GM12878 (cell line): ENCODE results near the gene NANOS1. TPM values are rescaled to one million over a fixed set of nuclear protein-coding genes. Genes with fewer than 3 reads are reported as not detected.

Experiments used
- CEBPB ChIP-seq, 2 experiments: fragments of 150-350 bp in 1 of 2; IDR thresholded peaks; 2 replicates each; pipeline ENCODE4 v1.6.1; 2012 to 2014; ENCODE audit warnings: low read depth in 2 of 2, low read length in 2 of 2, borderline replicate concordance in 1 of 2, inconsistent platforms in 1 of 2
- ESRRA ChIP-seq: IDR thresholded peaks from 2 replicates; pipeline ENCODE4 v1.6.1; 2012; ENCODE audit warnings: mild to moderate bottlenecking, low read length, improper control_type of control experiment
- EZH2 ChIP-seq: IDR thresholded peaks from 2 replicates; pipeline ENCODE4 v1.6.1; 2012; ENCODE audit warnings: low read depth, mild to moderate bottlenecking, control low read depth, inconsistent platforms, low read length, borderline replicate concordance; ENCODE audit not compliant: control insufficient read depth
- HDAC6 ChIP-seq: fragments of 200-600 bp; sonication (generic); IDR thresholded peaks from one replicate; pipeline ENCODE4 v1.8.0; 2017; ENCODE audit warnings: antibody characterized with exemption; ENCODE audit not compliant: unreplicated experiment
- HDGF ChIP-seq: fragments of 450-650 bp; IDR thresholded peaks from 2 replicates; pipeline ENCODE4 v1.6.1; 2016; ENCODE audit warnings: antibody characterized with exemption
- IKZF1 ChIP-seq: fragments of 450-650 bp; conservative IDR thresholded peaks from 2 replicates; pipeline ENCODE4 v1.6.1; 2017; ENCODE audit warnings: antibody characterized with exemption, mild to moderate bottlenecking
- IKZF2 ChIP-seq, 2 experiments: fragments of 450-650 bp; IDR thresholded peaks; 2 replicates each; pipeline ENCODE4 v1.6.1; 2017; ENCODE audit warnings: mild to moderate bottlenecking in 2 of 2, moderate library complexity in 2 of 2
- MEF2A ChIP-seq: IDR thresholded peaks from 2 replicates; pipeline ENCODE4 v1.6.1; 2011; ENCODE audit warnings: low read depth, mild to moderate bottlenecking, low read length, moderate library complexity; ENCODE audit not compliant: insufficient read depth
- SREBF1 ChIP-seq: IDR thresholded peaks from 2 replicates; pipeline ENCODE4 v1.6.1; 2012; ENCODE audit warnings: mild to moderate bottlenecking, low read length
- SUZ12 ChIP-seq: fragments of 200-600 bp; sonication (generic); IDR thresholded peaks from one replicate; pipeline ENCODE4 v1.6.1; 2018; ENCODE audit warnings: antibody characterized with exemption, mild to moderate bottlenecking; ENCODE audit not compliant: unreplicated experiment
- WRNIP1 ChIP-seq: IDR thresholded peaks from 2 replicates; pipeline ENCODE4 v1.6.1; 2011; ENCODE audit warnings: low read depth, low read length, improper control_type of control experiment, borderline replicate concordance
- ZNF24 ChIP-seq: fragments of 450-650 bp; IDR thresholded peaks from 2 replicates; pipeline ENCODE4 v1.6.1; 2017; ENCODE audit warnings: antibody characterized with exemption, mild to moderate bottlenecking
- ZSCAN29 ChIP-seq: fragments of 450-650 bp; IDR thresholded peaks from 2 replicates; pipeline ENCODE4 v1.6.1; 2017; ENCODE audit warnings: mild to moderate bottlenecking, moderate library complexity
- ZZZ3 ChIP-seq: IDR thresholded peaks from 2 replicates; pipeline ENCODE4 v1.6.1; 2011; ENCODE audit warnings: low read depth; ENCODE audit not compliant: control insufficient read depth, insufficient read length
- polyA plus RNA-seq, 11 experiments: library from polyadenylated mRNA; depleted of rRNA in 4 of 11; unstranded in 6 of 11; stranded (reverse) in 5 of 11; fragments of >200 nt; fragmentation: Nextera tagmentation in 4 of 11; fragmentation: Illumina TruSeq in 1 of 11; extraction: Ambion mirVana in 4 of 11; extraction: Trizol in 1 of 11; gene quantifications; 1 replicate in 1 of 11; 2 replicates in 10 of 11; pipeline versions ENCODE4 v1.2.1 to v1.2.3, GENCODE V29; 2011 to 2016; ENCODE audit warnings: inconsistent platforms in 2 of 11, missing spikeins in 2 of 11, low read depth in 1 of 11
- total RNA-seq, 4 experiments: library from RNA; depleted of rRNA in 3 of 4; stranded (reverse); fragments of >200 nt in 3 of 4; fragmentation: Illumina TruSeq in 1 of 4; extraction: Trizol in 1 of 4; gene quantifications; 2 replicates each; pipeline versions ENCODE4 v1.2.1 to v1.2.3, GENCODE V29; 2013 to 2021
- TF ChIP-seq, protein P1 (sequence below): fragments of 150-350 bp; IDR thresholded peaks from 2 replicates; pipeline ENCODE4 v1.6.1; 2014; ENCODE audit warnings: mild to moderate bottlenecking, low read depth, low read length
- TF ChIP-seq, protein P2 (sequence below): fragments of 450-650 bp; IDR thresholded peaks from 2 replicates; pipeline ENCODE4 v1.6.1; 2016; ENCODE audit warnings: mild to moderate bottlenecking
- TF ChIP-seq, protein P3 (sequence below): fragments of 450-650 bp; formaldehyde crosslinking; IDR thresholded peaks from 2 replicates; pipeline ENCODE4 v1.4.0; 2020; ENCODE audit warnings: mild to moderate bottlenecking, moderate library complexity
- TF ChIP-seq, protein P4 (sequence below): fragments of 450-650 bp; IDR thresholded peaks from 2 replicates; pipeline ENCODE4 v1.6.1; 2017; ENCODE audit warnings: borderline replicate concordance
- TF ChIP-seq, protein P5 (sequence below): fragments of 150-350 bp; IDR thresholded peaks from 2 replicates; pipeline ENCODE4 v1.6.1; 2016; ENCODE audit warnings: low read depth, low read length

The NANOS1 gene
- total and polyA plus RNA-seq, 10 of the 15 experiments (the other 5 are each of a cell fraction or from before 2014, with no cell fraction given): 0.03 to 0.55 (median 0.28) TPM; not detected in 2

DNA sequence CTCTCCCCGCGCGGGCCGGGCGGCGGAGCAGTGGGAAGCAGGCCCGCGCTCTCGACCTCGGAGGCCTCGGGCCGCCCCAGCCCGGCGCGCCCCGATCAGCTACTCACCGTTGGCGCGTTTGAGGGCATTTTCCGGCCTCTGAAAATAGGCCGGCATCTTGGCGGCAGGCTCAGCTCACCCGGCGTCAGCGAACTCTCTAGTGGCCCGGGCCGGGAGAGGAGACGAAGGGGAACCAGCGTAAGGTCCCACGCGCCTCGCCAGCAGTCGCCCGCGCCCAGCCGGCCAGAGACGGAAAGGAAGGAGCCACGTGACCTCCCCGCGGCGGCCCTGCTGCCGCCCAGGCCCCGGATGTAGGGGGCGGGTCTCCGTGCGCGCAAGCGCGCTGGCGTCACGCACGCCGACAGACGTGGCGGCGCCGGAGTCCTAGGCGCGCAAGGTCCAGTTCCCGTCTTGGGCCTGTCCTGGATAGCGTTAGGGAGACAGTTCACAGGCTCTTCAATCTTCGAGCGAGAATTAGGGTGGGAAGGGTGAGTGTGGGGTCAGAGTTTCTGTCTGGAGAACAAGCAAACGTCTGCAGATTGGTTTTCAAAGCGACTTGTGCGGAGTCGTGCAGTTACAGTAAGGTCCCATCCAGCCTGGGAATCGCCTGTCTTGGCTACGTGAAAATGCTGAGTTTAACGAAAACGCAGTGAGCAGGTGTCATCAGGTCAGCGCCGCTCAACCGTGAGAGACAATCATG, 51.2 kb downstream of the NANOS1 start, which contains the start of gene EIF3A (continued):
- TF ChIP-seq, protein P1, sequence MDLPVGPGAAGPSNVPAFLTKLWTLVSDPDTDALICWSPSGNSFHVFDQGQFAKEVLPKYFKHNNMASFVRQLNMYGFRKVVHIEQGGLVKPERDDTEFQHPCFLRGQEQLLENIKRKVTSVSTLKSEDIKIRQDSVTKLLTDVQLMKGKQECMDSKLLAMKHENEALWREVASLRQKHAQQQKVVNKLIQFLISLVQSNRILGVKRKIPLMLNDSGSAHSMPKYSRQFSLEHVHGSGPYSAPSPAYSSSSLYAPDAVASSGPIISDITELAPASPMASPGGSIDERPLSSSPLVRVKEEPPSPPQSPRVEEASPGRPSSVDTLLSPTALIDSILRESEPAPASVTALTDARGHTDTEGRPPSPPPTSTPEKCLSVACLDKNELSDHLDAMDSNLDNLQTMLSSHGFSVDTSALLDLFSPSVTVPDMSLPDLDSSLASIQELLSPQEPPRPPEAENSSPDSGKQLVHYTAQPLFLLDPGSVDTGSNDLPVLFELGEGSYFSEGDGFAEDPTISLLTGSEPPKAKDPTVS: no peak
- TF ChIP-seq ESRRA: no peak
- no peak for TF ChIP-seq SREBF1
- no peak for TF ChIP-seq ZNF24
- no peak for TF ChIP-seq HDGF
- TF ChIP-seq EZH2: no peak
- TF ChIP-seq HDAC6: peak; percentile 24
- peak; percentile 40 to 59; a peak in 3 of 4 replicates for TF ChIP-seq IKZF2 (IDR thresholded peaks at IDR 0.05)
- peak; percentile 78 for TF ChIP-seq IKZF1
- TF ChIP-seq, protein P2, sequence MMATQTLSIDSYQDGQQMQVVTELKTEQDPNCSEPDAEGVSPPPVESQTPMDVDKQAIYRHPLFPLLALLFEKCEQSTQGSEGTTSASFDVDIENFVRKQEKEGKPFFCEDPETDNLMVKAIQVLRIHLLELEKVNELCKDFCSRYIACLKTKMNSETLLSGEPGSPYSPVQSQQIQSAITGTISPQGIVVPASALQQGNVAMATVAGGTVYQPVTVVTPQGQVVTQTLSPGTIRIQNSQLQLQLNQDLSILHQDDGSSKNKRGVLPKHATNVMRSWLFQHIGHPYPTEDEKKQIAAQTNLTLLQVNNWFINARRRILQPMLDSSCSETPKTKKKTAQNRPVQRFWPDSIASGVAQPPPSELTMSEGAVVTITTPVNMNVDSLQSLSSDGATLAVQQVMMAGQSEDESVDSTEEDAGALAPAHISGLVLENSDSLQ: peak; percentile 67
- no peak for TF ChIP-seq ZZZ3
- TF ChIP-seq, protein P3, sequence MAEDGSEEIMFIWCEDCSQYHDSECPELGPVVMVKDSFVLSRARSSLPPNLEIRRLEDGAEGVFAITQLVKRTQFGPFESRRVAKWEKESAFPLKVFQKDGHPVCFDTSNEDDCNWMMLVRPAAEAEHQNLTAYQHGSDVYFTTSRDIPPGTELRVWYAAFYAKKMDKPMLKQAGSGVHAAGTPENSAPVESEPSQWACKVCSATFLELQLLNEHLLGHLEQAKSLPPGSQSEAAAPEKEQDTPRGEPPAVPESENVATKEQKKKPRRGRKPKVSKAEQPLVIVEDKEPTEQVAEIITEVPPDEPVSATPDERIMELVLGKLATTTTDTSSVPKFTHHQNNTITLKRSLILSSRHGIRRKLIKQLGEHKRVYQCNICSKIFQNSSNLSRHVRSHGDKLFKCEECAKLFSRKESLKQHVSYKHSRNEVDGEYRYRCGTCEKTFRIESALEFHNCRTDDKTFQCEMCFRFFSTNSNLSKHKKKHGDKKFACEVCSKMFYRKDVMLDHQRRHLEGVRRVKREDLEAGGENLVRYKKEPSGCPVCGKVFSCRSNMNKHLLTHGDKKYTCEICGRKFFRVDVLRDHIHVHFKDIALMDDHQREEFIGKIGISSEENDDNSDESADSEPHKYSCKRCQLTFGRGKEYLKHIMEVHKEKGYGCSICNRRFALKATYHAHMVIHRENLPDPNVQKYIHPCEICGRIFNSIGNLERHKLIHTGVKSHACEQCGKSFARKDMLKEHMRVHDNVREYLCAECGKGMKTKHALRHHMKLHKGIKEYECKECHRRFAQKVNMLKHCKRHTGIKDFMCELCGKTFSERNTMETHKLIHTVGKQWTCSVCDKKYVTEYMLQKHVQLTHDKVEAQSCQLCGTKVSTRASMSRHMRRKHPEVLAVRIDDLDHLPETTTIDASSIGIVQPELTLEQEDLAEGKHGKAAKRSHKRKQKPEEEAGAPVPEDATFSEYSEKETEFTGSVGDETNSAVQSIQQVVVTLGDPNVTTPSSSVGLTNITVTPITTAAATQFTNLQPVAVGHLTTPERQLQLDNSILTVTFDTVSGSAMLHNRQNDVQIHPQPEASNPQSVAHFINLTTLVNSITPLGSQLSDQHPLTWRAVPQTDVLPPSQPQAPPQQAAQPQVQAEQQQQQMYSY (CRISPR knock-in tag): peak; percentile 22; the same call in 1 of the 2 replicates
- TF ChIP-seq, protein P4, sequence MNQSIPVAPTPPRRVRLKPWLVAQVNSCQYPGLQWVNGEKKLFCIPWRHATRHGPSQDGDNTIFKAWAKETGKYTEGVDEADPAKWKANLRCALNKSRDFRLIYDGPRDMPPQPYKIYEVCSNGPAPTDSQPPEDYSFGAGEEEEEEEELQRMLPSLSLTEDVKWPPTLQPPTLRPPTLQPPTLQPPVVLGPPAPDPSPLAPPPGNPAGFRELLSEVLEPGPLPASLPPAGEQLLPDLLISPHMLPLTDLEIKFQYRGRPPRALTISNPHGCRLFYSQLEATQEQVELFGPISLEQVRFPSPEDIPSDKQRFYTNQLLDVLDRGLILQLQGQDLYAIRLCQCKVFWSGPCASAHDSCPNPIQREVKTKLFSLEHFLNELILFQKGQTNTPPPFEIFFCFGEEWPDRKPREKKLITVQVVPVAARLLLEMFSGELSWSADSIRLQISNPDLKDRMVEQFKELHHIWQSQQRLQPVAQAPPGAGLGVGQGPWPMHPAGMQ: no peak
- no peak for TF ChIP-seq CEBPB (IDR thresholded peaks at IDR 0.05; ENCODE audit: borderline replicate concordance in 1 of 2, low read depth in 2 of 2, low read length in 2 of 2)
- no peak for TF ChIP-seq ZSCAN29
- TF ChIP-seq MEF2A: no peak
- TF ChIP-seq, protein P5, sequence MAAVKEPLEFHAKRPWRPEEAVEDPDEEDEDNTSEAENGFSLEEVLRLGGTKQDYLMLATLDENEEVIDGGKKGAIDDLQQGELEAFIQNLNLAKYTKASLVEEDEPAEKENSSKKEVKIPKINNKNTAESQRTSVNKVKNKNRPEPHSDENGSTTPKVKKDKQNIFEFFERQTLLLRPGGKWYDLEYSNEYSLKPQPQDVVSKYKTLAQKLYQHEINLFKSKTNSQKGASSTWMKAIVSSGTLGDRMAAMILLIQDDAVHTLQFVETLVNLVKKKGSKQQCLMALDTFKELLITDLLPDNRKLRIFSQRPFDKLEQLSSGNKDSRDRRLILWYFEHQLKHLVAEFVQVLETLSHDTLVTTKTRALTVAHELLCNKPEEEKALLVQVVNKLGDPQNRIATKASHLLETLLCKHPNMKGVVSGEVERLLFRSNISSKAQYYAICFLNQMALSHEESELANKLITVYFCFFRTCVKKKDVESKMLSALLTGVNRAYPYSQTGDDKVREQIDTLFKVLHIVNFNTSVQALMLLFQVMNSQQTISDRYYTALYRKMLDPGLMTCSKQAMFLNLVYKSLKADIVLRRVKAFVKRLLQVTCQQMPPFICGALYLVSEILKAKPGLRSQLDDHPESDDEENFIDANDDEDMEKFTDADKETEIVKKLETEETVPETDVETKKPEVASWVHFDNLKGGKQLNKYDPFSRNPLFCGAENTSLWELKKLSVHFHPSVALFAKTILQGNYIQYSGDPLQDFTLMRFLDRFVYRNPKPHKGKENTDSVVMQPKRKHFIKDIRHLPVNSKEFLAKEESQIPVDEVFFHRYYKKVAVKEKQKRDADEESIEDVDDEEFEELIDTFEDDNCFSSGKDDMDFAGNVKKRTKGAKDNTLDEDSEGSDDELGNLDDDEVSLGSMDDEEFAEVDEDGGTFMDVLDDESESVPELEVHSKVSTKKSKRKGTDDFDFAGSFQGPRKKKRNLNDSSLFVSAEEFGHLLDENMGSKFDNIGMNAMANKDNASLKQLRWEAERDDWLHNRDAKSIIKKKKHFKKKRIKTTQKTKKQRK: no peak
- no peak for TF ChIP-seq WRNIP1
- no peak for TF ChIP-seq SUZ12
